Measurements from ENCODE around the gene RNF39.

RNF39 gene

GRCh38 chr6:30043744-30044143 is 31.8 kb downstream of the RNF39 start:
- CTCF ChIA-PET: interaction anchor here (1.4 kb wide), 1 partner anchor 9 kb away, joined by 4 read pairs; no protein-coding TSS in a partner anchor
- no peak overlapping the region for H3K4me3 ChIP-seq (ENCODE audit: control insufficient read depth in 1 of 7, extremely low read depth in 1 of 7, insufficient read depth in 4 of 7, low read depth in 2 of 7, low read length in 6 of 7)
- no peak for DNase-seq

GRCh38 chr6:30042914-30043313 is 32.7 kb downstream of the RNF39 start:
- H3K9me3 ChIP-seq (ENCODE audit: control extremely low read depth in 1 of 5, control insufficient read depth in 4 of 5, insufficient read depth in 2 of 5, low read depth in 1 of 5, low read length in 4 of 5): no peaks in the 10 kb centered on the region
- no peaks in the 10 kb centered on the region for H3K27me3 ChIP-seq (replicated peaks in 2 of 5; ENCODE audit: control insufficient read depth in 4 of 5, insufficient read depth in 5 of 5, low read length in 4 of 5)
- no peak overlapping the region for H3K27ac ChIP-seq (ENCODE audit: insufficient read depth in 1 of 2, low read depth in 1 of 2, low read length in 2 of 2, poor library complexity in 1 of 2, severe bottlenecking in 2 of 2)
- no peaks in the 10 kb centered on the region for H3K4me1 ChIP-seq (ENCODE audit: control extremely low read depth in 1 of 4, control insufficient read depth in 4 of 4, insufficient read depth in 4 of 4, low read length in 3 of 4)
- ChIA-PET CTCF (no interaction called here), POLR2A (no interaction called here)
- DNase-seq: no peak
- peaks cover 0 to 5% (median 0%) of the 10 kb centered on the region in 4 experiments for H3K36me3 ChIP-seq (ENCODE audit: control insufficient read depth in 4 of 4, insufficient read depth in 4 of 4, low read length in 3 of 4)
- H3K4me3 ChIP-seq (ENCODE audit: control insufficient read depth in 1 of 7, extremely low read depth in 1 of 7, insufficient read depth in 4 of 7, low read depth in 2 of 7, low read length in 6 of 7): no peak overlapping the region
- no CpG with 5 or more reads among the region's 1 CpG for WGBS (ENCODE audit: insufficient coverage)

More at GRCh38 chr6:30043744-30044143, 31.8 kb downstream of the RNF39 start:
- whole genome bisulfite sequencing (ENCODE audit: insufficient coverage): no CpG with 5 or more reads among the region's 2 CpGs
- Histone ChIP-seq H3K27ac (ENCODE audit: insufficient read depth in 1 of 2, low read depth in 1 of 2, low read length in 2 of 2, poor library complexity in 1 of 2, severe bottlenecking in 2 of 2) (no peak overlapping the region), H3K9me3 (ENCODE audit: control extremely low read depth in 1 of 5, control insufficient read depth in 4 of 5, insufficient read depth in 2 of 5, low read depth in 1 of 5, low read length in 4 of 5) (no peaks in the 10 kb centered on the region), H3K4me1 (ENCODE audit: control extremely low read depth in 1 of 4, control insufficient read depth in 4 of 4, insufficient read depth in 4 of 4, low read length in 3 of 4) (no peaks in the 10 kb centered on the region), H3K36me3 (ENCODE audit: control insufficient read depth in 4 of 4, insufficient read depth in 4 of 4, low read length in 3 of 4) (peaks cover 0 to 5% (median 0%) of the 10 kb centered on the region in 4 experiments), H3K27me3 (replicated peaks in 2 of 5; ENCODE audit: control insufficient read depth in 4 of 5, insufficient read depth in 5 of 5, low read length in 4 of 5) (no peaks in the 10 kb centered on the region)
- POLR2A ChIA-PET: interaction anchor here (0.5 kb wide), 1 partner anchor 9 kb away, joined by 4 read pairs; no protein-coding TSS in a partner anchor

GRCh38 chr6:30042476-30042875 is 33.1 kb downstream of the RNF39 start:
- Histone ChIP-seq H3K4me3 (ENCODE audit: control insufficient read depth in 1 of 7, extremely low read depth in 1 of 7, insufficient read depth in 4 of 7, low read depth in 2 of 7, low read length in 6 of 7) (no peak overlapping the region), H3K4me1 (ENCODE audit: control extremely low read depth in 1 of 4, control insufficient read depth in 4 of 4, insufficient read depth in 4 of 4, low read length in 3 of 4) (no peaks in the 10 kb centered on the region), H3K27ac (ENCODE audit: insufficient read depth in 1 of 2, low read depth in 1 of 2, low read length in 2 of 2, poor library complexity in 1 of 2, severe bottlenecking in 2 of 2) (no peak overlapping the region), H3K27me3 (replicated peaks in 2 of 5; ENCODE audit: control insufficient read depth in 4 of 5, insufficient read depth in 5 of 5, low read length in 4 of 5) (no peaks in the 10 kb centered on the region), H3K9me3 (ENCODE audit: control extremely low read depth in 1 of 5, control insufficient read depth in 4 of 5, insufficient read depth in 2 of 5, low read depth in 1 of 5, low read length in 4 of 5) (no peaks in the 10 kb centered on the region), H3K36me3 (ENCODE audit: control insufficient read depth in 4 of 4, insufficient read depth in 4 of 4, low read length in 3 of 4) (peaks cover 0 to 5% (median 0%) of the 10 kb centered on the region in 4 experiments)
- CTCF ChIA-PET: no interaction called here
- 100% methylated on average over 1 of the region's 1 CpG for WGBS (ENCODE audit: insufficient coverage)
- POLR2A ChIA-PET: no interaction called here
- no peak for DNase-seq

GRCh38 chr6:30041821-30042220 is 33.7 kb downstream of the RNF39 start:
- POLR2A ChIA-PET: no interaction called here
- DNase-seq: no peak
- H3K9me3 ChIP-seq (ENCODE audit: control extremely low read depth in 1 of 5, control insufficient read depth in 4 of 5, insufficient read depth in 2 of 5, low read depth in 1 of 5, low read length in 4 of 5): no peaks in the 10 kb centered on the region
- CTCF ChIA-PET: no interaction called here
- H3K4me1 ChIP-seq (ENCODE audit: control extremely low read depth in 1 of 4, control insufficient read depth in 4 of 4, insufficient read depth in 4 of 4, low read length in 3 of 4): no peaks in the 10 kb centered on the region
- peaks cover 0 to 5% (median 0%) of the 10 kb centered on the region in 4 experiments for H3K36me3 ChIP-seq (ENCODE audit: control insufficient read depth in 4 of 4, insufficient read depth in 4 of 4, low read length in 3 of 4)
- H3K4me3 ChIP-seq (ENCODE audit: control insufficient read depth in 1 of 7, extremely low read depth in 1 of 7, insufficient read depth in 4 of 7, low read depth in 2 of 7, low read length in 6 of 7): no peak overlapping the region
- 100% methylated on average over 2 of the region's 4 CpGs for WGBS (ENCODE audit: insufficient coverage)
- H3K27me3 ChIP-seq (replicated peaks in 2 of 5; ENCODE audit: control insufficient read depth in 4 of 5, insufficient read depth in 5 of 5, low read length in 4 of 5): no peaks in the 10 kb centered on the region
- H3K27ac ChIP-seq (ENCODE audit: insufficient read depth in 1 of 2, low read depth in 1 of 2, low read length in 2 of 2, poor library complexity in 1 of 2, severe bottlenecking in 2 of 2): no peak overlapping the region

GRCh38 chr6:30041221-30041620 is 34.3 kb downstream of the RNF39 start:
- no peaks in the 10 kb centered on the region for H3K27me3 ChIP-seq (replicated peaks in 2 of 5; ENCODE audit: control insufficient read depth in 4 of 5, insufficient read depth in 5 of 5, low read length in 4 of 5)
- no peak for DNase-seq
- ChIA-PET CTCF (no interaction called here), POLR2A (no interaction called here)
- no peaks in the 10 kb centered on the region for H3K4me1 ChIP-seq (ENCODE audit: control extremely low read depth in 1 of 4, control insufficient read depth in 4 of 4, insufficient read depth in 4 of 4, low read length in 3 of 4)
- H3K27ac ChIP-seq (ENCODE audit: insufficient read depth in 1 of 2, low read depth in 1 of 2, low read length in 2 of 2, poor library complexity in 1 of 2, severe bottlenecking in 2 of 2): no peak overlapping the region
- peaks cover 0 to 4% (median 0%) of the 10 kb centered on the region in 4 experiments for H3K36me3 ChIP-seq (ENCODE audit: control insufficient read depth in 4 of 4, insufficient read depth in 4 of 4, low read length in 3 of 4)
- H3K4me3 ChIP-seq (ENCODE audit: control insufficient read depth in 1 of 7, extremely low read depth in 1 of 7, insufficient read depth in 4 of 7, low read depth in 2 of 7, low read length in 6 of 7): no peak overlapping the region
- H3K9me3 ChIP-seq (ENCODE audit: control extremely low read depth in 1 of 5, control insufficient read depth in 4 of 5, insufficient read depth in 2 of 5, low read depth in 1 of 5, low read length in 4 of 5): no peaks in the 10 kb centered on the region
- WGBS (ENCODE audit: insufficient coverage): 100% methylated on average over 4 of the region's 6 CpGs

- POLR2A ChIA-PET: no interaction called here
- WGBS (ENCODE audit: insufficient coverage): no CpG with 5 or more reads among the region's 4 CpGs
Measured at GRCh38 chr6:30037182-30037788, 38.3 kb downstream of the RNF39 start.

GRCh38 chr6:30035784-30036183 is 39.8 kb downstream of the RNF39 start:
- H3K4me3 ChIP-seq (ENCODE audit: control insufficient read depth in 1 of 7, extremely low read depth in 1 of 7, insufficient read depth in 4 of 7, low read depth in 2 of 7, low read length in 6 of 7): no peak overlapping the region
- 100% methylated on average over 1 of the region's 1 CpG for WGBS (ENCODE audit: insufficient coverage)
- no peak overlapping the region for H3K27ac ChIP-seq (ENCODE audit: insufficient read depth in 1 of 2, low read depth in 1 of 2, low read length in 2 of 2, poor library complexity in 1 of 2, severe bottlenecking in 2 of 2)
- no peaks in the 10 kb centered on the region for H3K9me3 ChIP-seq (ENCODE audit: control extremely low read depth in 1 of 5, control insufficient read depth in 4 of 5, insufficient read depth in 2 of 5, low read depth in 1 of 5, low read length in 4 of 5)
- ChIA-PET POLR2A (no interaction called here), CTCF (interaction anchor here (1.1 to 1.8 kb wide), 3 partner anchors 9 to 187 kb away, joined by 4 to 8 read pairs (median 4); no protein-coding TSS in a partner anchor)
- H3K27me3 ChIP-seq (replicated peaks in 2 of 5; ENCODE audit: control insufficient read depth in 4 of 5, insufficient read depth in 5 of 5, low read length in 4 of 5): no peaks in the 10 kb centered on the region
- DNase-seq: no peak
- peaks cover 0 to 6% (median 4%) of the 10 kb centered on the region in 4 experiments for H3K36me3 ChIP-seq (ENCODE audit: control insufficient read depth in 4 of 4, insufficient read depth in 4 of 4, low read length in 3 of 4)
- H3K4me1 ChIP-seq (ENCODE audit: control extremely low read depth in 1 of 4, control insufficient read depth in 4 of 4, insufficient read depth in 4 of 4, low read length in 3 of 4): no peaks in the 10 kb centered on the region

More at GRCh38 chr6:30037182-30037788, 38.3 kb downstream of the RNF39 start:
- Histone ChIP-seq H3K9me3 (ENCODE audit: control extremely low read depth in 1 of 5, control insufficient read depth in 4 of 5, insufficient read depth in 2 of 5, low read depth in 1 of 5, low read length in 4 of 5) (no peaks in the 10 kb centered on the region), H3K36me3 (ENCODE audit: control insufficient read depth in 4 of 4, insufficient read depth in 4 of 4, low read length in 3 of 4) (peaks cover 0 to 6% (median 4%) of the 10 kb centered on the region in 4 experiments), H3K27ac (ENCODE audit: insufficient read depth in 1 of 2, low read depth in 1 of 2, low read length in 2 of 2, poor library complexity in 1 of 2, severe bottlenecking in 2 of 2) (no peak overlapping the region), H3K4me3 (ENCODE audit: control insufficient read depth in 1 of 7, extremely low read depth in 1 of 7, insufficient read depth in 4 of 7, low read depth in 2 of 7, low read length in 6 of 7) (no peak overlapping the region), H3K27me3 (replicated peaks in 2 of 5; ENCODE audit: control insufficient read depth in 4 of 5, insufficient read depth in 5 of 5, low read length in 4 of 5) (no peaks in the 10 kb centered on the region), H3K4me1 (ENCODE audit: control extremely low read depth in 1 of 4, control insufficient read depth in 4 of 4, insufficient read depth in 4 of 4, low read length in 3 of 4) (no peaks in the 10 kb centered on the region)
- CTCF ChIA-PET: interaction anchor here (0.7 to 1.9 kb wide), 7 partner anchors 9 to 424 kb away, joined by 3 to 10 read pairs (median 4); no protein-coding TSS in a partner anchor
- peak; percentile 26 to 57 (median 45) for DNase-seq

Measured in common myeloid progenitor, CD34-positive (primary cell).